KBM-7 (cell line): ENCODE measurements around the gene FXYD2.
"Not testable (repeated sequence)": the region's sequence is repeated elsewhere in the genome, so short reads cannot be mapped to it uniquely, and the experiment has no call there.

ENCODE experiments used
- DNase-seq: peaks from one replicate; pipeline ENCODE4 v3.0.0-alpha.2; 2015
- in situ Hi-C: fragments of 300-500 bp; cut with MboI; formaldehyde crosslinking; loops from 2 replicates; pipeline ENCODE4 v1.14.3; 2020; ENCODE audit warnings: low sequenced_read_pairs, low pct_unique_long_range_greater_than_20kb, mixed read lengths

Gene FXYD2

GRCh38 chr11:117824571-117825537 is at the start of gene FXYD2:
Gene FXYD2 (minus strand): TSS chr11:117824744. CDS start chr11:117824678, 66 bp downstream.
- in situ Hi-C loops, result loop anchor here (25.0 kb wide), 1 partner anchor 237 kb away; no protein-coding TSS in a partner anchor
- no peak for DNase-seq

- no peak for DNase-seq
- in situ Hi-C loops, result no loop called here
Measured at GRCh38 chr11:117873828-117874125, 49.2 kb upstream of the FXYD2 start.

- in situ Hi-C loops, result no loop called here
- DNase-seq, result no peak
Measured at GRCh38 chr11:117872975-117873827, 48.7 kb upstream of the FXYD2 start.

- DNase-seq, result no peak
- in situ Hi-C loops, result no loop called here
Measured at GRCh38 chr11:117872420-117872961, 47.9 kb upstream of the FXYD2 start.

GRCh38 chr11:117871784-117872183 is 47.2 kb upstream of the FXYD2 start:
- DNase-seq, result no peak
- in situ Hi-C loops, result no loop called here

GRCh38 chr11:117871160-117871559 is 46.6 kb upstream of the FXYD2 start:
- DNase-seq, result no peak
- in situ Hi-C loops, result no loop called here

GRCh38 chr11:117870103-117870952 is 45.8 kb upstream of the FXYD2 start:
- no peak for DNase-seq
- in situ Hi-C loops, result no loop called here

GRCh38 chr11:117869604-117870003 is 45.1 kb upstream of the FXYD2 start:
- in situ Hi-C loops, result no loop called here
- no peak for DNase-seq

GRCh38 chr11:117868815-117869561 is 44.4 kb upstream of the FXYD2 start:
- in situ Hi-C loops, result no loop called here
- no peak for DNase-seq

- in situ Hi-C loops, result no loop called here
- DNase-seq, result no peak
Measured at GRCh38 chr11:117868088-117868487, 43.5 kb upstream of the FXYD2 start.

- no peak for DNase-seq
- in situ Hi-C loops, result no loop called here
Measured at GRCh38 chr11:117866526-117866925, 42.0 kb upstream of the FXYD2 start.

GRCh38 chr11:117865546-117865945 is 41.0 kb upstream of the FXYD2 start:
- DNase-seq, in situ Hi-C loops: not testable (repeated sequence)

- in situ Hi-C loops, result no loop called here
- DNase-seq, result no peak
Measured at GRCh38 chr11:117863383-117863782, 38.8 kb upstream of the FXYD2 start.

- DNase-seq, result no peak
- in situ Hi-C loops, result no loop called here
Measured at GRCh38 chr11:117862753-117863152, 38.2 kb upstream of the FXYD2 start.

GRCh38 chr11:117862019-117862725 is 37.6 kb upstream of the FXYD2 start:
- no peak for DNase-seq
- in situ Hi-C loops, result no loop called here

- no peak for DNase-seq
- in situ Hi-C loops, result no loop called here
Measured at GRCh38 chr11:117861151-117862018, 36.8 kb upstream of the FXYD2 start.

- in situ Hi-C loops, result no loop called here
- DNase-seq, result no peak
Measured at GRCh38 chr11:117860139-117860538, 35.6 kb upstream of the FXYD2 start.
